Endodermal cell (in vitro differentiated cells): ENCODE results near the gene CTSC. TPM values are rescaled to one million over a fixed set of nuclear protein-coding genes. Genes with fewer than 3 reads are reported as not detected.

Experiments used
- DNase-seq: peaks from one replicate; pipeline ENCODE4 v3.0.0-alpha.2; 2017
- H3K27ac ChIP-seq: 2 replicates; pipeline ENCODE4 v1.5.1; 2013; ENCODE audit warnings: mild to moderate bottlenecking, low read depth, low read length, moderate library complexity
- H3K27me3 ChIP-seq: 2 replicates; pipeline ENCODE4 v1.6.1; 2013; ENCODE audit warnings: mild to moderate bottlenecking, low read length, moderate library complexity; ENCODE audit not compliant: insufficient read depth, control insufficient read depth, poor library complexity, severe bottlenecking
- H3K36me3 ChIP-seq: 2 replicates; pipeline ENCODE4 v1.7.0; 2013; ENCODE audit warnings: mild to moderate bottlenecking, low read length, moderate library complexity; ENCODE audit not compliant: control insufficient read depth, insufficient read depth
- H3K4me1 ChIP-seq: one replicate; pipeline ENCODE4 v1.7.0; 2013; ENCODE audit warnings: low read length; ENCODE audit not compliant: control insufficient read depth, insufficient read depth
- H3K4me3 ChIP-seq: 2 replicates; pipeline ENCODE4 v1.5.1; 2013; ENCODE audit warnings: mild to moderate bottlenecking, low read length, moderate library complexity
- H3K9ac ChIP-seq: 2 replicates; pipeline ENCODE4 v1.6.1; 2013; ENCODE audit warnings: mild to moderate bottlenecking, low read length, moderate library complexity; ENCODE audit not compliant: poor library complexity, severe bottlenecking; ENCODE audit errors: extremely low read depth
- H3K9me3 ChIP-seq: 2 replicates; pipeline ENCODE4 v1.6.1; 2013; ENCODE audit warnings: mild to moderate bottlenecking, low read length, moderate library complexity; ENCODE audit not compliant: control insufficient read depth
- H3K27ac Mint-ChIP-seq: 2 replicates; pipeline ENCODE4 v1.8.0; 2020; ENCODE audit warnings: mixed read lengths
- H3K27me3 Mint-ChIP-seq: 2 replicates; pipeline ENCODE4 v1.8.0; 2021; ENCODE audit warnings: mild to moderate bottlenecking, mixed read lengths; ENCODE audit not compliant: insufficient read depth
- H3K36me3 Mint-ChIP-seq: 2 replicates; pipeline ENCODE4 v1.8.0; 2020; ENCODE audit warnings: low read depth, mixed read lengths
- H3K4me1 Mint-ChIP-seq: 2 replicates; pipeline ENCODE4 v1.8.0; 2020; ENCODE audit warnings: mixed read lengths
- H3K4me3 Mint-ChIP-seq: 2 replicates; pipeline ENCODE4 v1.8.0; 2020; ENCODE audit warnings: mild to moderate bottlenecking, moderate library complexity, mixed read lengths
- H3K9me3 Mint-ChIP-seq: 2 replicates; pipeline ENCODE4 v1.8.0; 2020; ENCODE audit warnings: mild to moderate bottlenecking, mixed read lengths
- WGBS, 2 experiments: methylation state at CpG; one replicate each; pipeline versions ENCODE4 v1.1.5 to v1.1.7; 2013; ENCODE audit warnings: missing lambda C conversion rate in 2 of 2, mixed read lengths in 1 of 2; ENCODE audit not compliant: insufficient coverage in 1 of 2, insufficient read length in 1 of 2; 5-methylcytosine and 5-hydroxymethylcytosine counted together
- total RNA-seq, 2 donors: library from RNA; stranded (reverse); fragmentation: NEBNext Ultra II Directional in 1 of 2; extraction: Animal tissue kit (Norgen Biotek cat#: 25700) in 1 of 2; gene quantifications; 2 replicates in 1 of 2; 3 replicates in 1 of 2; pipeline ENCODE4 v1.2.1, GENCODE V29; 2021
- TF ChIP-seq, protein P1 (sequence below): fragments of 200-600 bp; sonication (generic); conservative IDR thresholded peaks from 2 replicates; pipeline ENCODE4 v1.5.0; 2021; ENCODE audit warnings: antibody characterized with exemption, mild to moderate bottlenecking

CTSC gene
- total RNA-seq, 2 donors from 2014 or later = 234 to 273 TPM

DNA sequence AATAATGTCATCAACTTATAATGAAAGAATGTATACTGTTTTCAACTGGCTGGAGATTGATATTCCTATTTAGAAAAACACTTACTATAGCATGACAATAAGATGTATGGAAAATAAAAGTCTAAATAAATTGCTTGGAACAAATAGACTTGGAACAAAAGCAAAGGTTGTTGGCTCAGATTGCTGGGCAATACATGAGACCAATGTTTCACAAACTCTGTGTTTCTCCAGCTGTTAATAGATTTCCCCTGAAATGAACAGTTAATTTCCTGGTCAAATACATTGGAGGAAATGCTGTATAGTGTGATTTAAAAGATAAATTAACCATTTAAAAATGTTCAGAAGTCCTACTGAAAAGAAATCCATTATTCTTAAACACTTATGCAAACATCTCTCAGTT is 40.1 kb upstream of the CTSC start:
- TF ChIP-seq, protein P1, sequence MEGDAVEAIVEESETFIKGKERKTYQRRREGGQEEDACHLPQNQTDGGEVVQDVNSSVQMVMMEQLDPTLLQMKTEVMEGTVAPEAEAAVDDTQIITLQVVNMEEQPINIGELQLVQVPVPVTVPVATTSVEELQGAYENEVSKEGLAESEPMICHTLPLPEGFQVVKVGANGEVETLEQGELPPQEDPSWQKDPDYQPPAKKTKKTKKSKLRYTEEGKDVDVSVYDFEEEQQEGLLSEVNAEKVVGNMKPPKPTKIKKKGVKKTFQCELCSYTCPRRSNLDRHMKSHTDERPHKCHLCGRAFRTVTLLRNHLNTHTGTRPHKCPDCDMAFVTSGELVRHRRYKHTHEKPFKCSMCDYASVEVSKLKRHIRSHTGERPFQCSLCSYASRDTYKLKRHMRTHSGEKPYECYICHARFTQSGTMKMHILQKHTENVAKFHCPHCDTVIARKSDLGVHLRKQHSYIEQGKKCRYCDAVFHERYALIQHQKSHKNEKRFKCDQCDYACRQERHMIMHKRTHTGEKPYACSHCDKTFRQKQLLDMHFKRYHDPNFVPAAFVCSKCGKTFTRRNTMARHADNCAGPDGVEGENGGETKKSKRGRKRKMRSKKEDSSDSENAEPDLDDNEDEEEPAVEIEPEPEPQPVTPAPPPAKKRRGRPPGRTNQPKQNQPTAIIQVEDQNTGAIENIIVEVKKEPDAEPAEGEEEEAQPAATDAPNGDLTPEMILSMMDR = no peak
- Histone ChIP-seq H3K36me3 (no peaks in the 10 kb centered on the region), H3K27ac (no peak overlapping the region), H3K9me3 (no peaks in the 10 kb centered on the region), H3K4me3 (no peak overlapping the region), H3K4me1 (no peaks in the 10 kb centered on the region), H3K9ac (no peak overlapping the region), H3K27me3 (no peaks in the 10 kb centered on the region)
- H3K4me3 Mint-ChIP-seq = no peak overlapping the region
- peaks cover 4% of the 10 kb centered on the region for H3K4me1 Mint-ChIP-seq
- H3K27ac Mint-ChIP-seq = no peak overlapping the region
- DNase-seq = no peak
- no peaks in the 10 kb centered on the region for H3K36me3 Mint-ChIP-seq
- no peaks in the 10 kb centered on the region for H3K27me3 Mint-ChIP-seq
- no peaks in the 10 kb centered on the region for H3K9me3 Mint-ChIP-seq

GRCh38 chr11:88377144-88377543 is 39.6 kb upstream of the CTSC start:
- no peak overlapping the region for H3K27ac Mint-ChIP-seq
- Histone ChIP-seq H3K36me3 (no peaks in the 10 kb centered on the region), H3K27ac (no peak overlapping the region), H3K4me3 (no peak overlapping the region), H3K9me3 (no peaks in the 10 kb centered on the region), H3K4me1 (no peaks in the 10 kb centered on the region), H3K27me3 (no peaks in the 10 kb centered on the region), H3K9ac (no peak overlapping the region)
- WGBS, 2 experiments = 84 to 91% methylated on average over 2 of the region's 2 CpGs
- no peaks in the 10 kb centered on the region for H3K27me3 Mint-ChIP-seq
- no peaks in the 10 kb centered on the region for H3K9me3 Mint-ChIP-seq
- no peaks in the 10 kb centered on the region for H3K36me3 Mint-ChIP-seq
- H3K4me3 Mint-ChIP-seq = no peak overlapping the region
- peaks cover 4% of the 10 kb centered on the region for H3K4me1 Mint-ChIP-seq
- no peak for DNase-seq
- TF ChIP-seq, protein P1 = no peak

DNA sequence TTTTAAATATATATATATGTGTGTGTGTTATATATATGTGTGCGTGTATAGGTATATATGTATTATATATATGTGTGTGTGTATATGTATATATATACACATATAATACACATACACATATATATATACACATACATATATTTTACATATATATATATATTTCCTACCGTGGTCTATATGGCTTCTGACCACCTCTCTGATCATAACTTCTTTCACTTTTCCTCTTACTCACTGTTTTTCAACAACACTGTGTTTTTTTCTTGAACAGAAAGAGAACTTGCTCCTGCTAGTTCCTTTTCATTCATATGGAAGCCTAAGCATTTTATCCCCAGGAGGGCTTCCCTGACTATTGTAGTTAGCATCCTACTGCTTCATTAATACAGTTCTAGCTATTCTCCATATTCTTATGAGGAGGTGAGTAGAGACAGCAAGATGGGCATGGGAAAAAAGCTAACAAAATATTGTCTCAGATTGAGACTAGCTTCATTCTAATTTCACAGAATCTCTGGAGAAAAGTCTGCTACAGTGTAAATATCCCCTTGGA is 38.5 kb upstream of the CTSC start:
- no peak overlapping the region for H3K9ac ChIP-seq
- TF ChIP-seq, protein P1 = no peak
- peaks cover 4% of the 10 kb centered on the region for H3K4me1 Mint-ChIP-seq
- H3K27me3 Mint-ChIP-seq = no peaks in the 10 kb centered on the region
- no peaks in the 10 kb centered on the region for H3K9me3 Mint-ChIP-seq
- H3K36me3 ChIP-seq = no peaks in the 10 kb centered on the region
- DNase-seq = no peak
- 73% methylated on average over 1 of the region's 2 CpGs; no CpG with 5 or more reads in 1 of the 2 experiments for WGBS, 2 experiments
- H3K27ac Mint-ChIP-seq = no peak overlapping the region
- H3K4me1 ChIP-seq = no peaks in the 10 kb centered on the region
- H3K27me3 ChIP-seq = no peaks in the 10 kb centered on the region
- H3K4me3 ChIP-seq = no peak overlapping the region
- no peaks in the 10 kb centered on the region for H3K36me3 Mint-ChIP-seq
- no peak overlapping the region for H3K27ac ChIP-seq
- no peak overlapping the region for H3K4me3 Mint-ChIP-seq
- H3K9me3 ChIP-seq = no peaks in the 10 kb centered on the region
